MV-4-11 (cell line): ENCODE measurements around the gene TGFB3.
A peak's percentile ranks its signal among the peaks of the same experiment; 100 is the strongest.

Experiments
- DNase-seq: peaks from one replicate; lab custom pipeline; 2025; lab: John Stamatoyannopoulos, UW

The TGFB3 gene

DNA sequence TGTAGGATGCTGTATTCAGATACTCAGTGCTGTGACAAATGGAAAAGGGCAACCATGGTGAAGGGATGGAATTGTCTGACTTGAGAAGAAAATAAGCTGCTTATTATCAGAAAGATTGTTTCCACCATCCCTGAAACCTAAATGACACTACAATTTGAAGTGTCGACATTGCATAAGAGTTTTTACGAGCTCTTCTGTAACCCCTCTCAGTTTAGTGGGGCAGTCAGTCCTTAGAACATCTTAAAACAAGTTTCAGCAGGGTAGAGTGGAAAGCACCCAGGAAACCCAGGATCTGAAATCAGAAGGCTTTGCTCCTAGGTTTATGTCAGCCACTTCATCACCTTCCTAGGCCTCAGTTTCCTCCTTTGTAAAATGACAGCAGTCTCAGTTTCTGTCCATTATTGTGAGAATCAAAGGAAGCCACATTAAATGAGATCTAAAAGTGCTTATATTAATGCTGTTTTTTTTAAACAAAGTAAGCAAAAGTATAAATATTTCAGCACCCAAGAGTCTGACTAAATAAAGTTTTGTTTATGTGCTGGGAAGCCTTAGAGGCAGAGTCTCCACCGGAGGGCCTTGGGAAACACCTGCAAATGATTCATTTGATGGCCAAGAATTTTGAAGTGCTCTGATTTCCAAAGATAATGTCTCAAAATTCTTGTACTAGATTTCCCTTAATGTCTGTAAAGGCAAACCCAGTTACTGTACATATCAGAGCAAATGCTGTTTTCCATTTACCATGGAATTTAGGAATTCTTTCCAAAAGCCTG, 5.6 kb upstream of the TGFB3 start:
- DNase-seq, result no peak

- DNase-seq, result no peak
Observed at GRCh38 chr14:75986439-75986765, 4.6 kb upstream of the TGFB3 start.

DNA sequence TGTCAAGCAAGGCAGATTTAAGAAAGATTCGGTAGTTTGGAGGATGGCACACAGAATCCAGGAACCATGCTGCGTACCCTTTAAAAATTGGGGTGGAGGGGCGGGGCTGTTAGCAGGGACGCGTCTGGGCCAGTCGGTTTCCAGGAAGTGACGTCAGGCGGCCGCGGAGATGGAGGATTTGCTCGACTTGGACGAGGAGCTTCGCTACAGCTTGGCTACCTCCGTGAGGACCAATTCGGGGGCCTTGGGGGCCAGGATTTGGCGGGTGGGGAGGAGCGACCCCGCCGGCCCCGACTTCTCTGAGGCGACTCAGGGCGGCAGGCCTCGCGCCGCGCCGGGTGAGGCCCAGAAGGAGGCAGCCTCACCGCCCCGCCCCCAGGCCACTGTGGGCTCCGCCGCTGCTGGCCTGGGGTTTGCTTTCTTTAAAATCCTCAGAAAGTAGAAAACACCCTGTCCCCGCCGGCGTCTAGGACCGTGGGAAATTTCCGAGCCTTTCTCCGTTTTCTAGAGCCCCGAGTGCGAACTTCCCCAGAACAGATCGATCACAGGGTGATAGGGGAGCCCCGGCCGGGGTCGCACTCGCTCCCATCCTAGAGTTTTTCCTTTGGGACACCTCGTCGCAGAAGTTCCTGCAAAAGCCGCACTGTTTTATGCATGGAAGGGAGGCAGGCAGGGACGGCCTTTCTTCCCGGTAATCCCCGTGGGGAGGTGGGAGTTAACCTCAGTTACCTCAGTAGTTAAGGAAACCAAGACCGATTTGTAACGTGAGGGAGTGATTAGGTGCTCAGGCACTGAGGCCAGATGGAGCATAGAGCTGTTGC, 4.0 kb upstream of the TGFB3 start, which contains the start of gene IFT43:
TSS of gene IFT43 (plus strand) at position 146 of the 821 bp plus-strand sequence. CDS start at position 170, 24 bp downstream.
- peak; percentile 63 for DNase-seq

DNA sequence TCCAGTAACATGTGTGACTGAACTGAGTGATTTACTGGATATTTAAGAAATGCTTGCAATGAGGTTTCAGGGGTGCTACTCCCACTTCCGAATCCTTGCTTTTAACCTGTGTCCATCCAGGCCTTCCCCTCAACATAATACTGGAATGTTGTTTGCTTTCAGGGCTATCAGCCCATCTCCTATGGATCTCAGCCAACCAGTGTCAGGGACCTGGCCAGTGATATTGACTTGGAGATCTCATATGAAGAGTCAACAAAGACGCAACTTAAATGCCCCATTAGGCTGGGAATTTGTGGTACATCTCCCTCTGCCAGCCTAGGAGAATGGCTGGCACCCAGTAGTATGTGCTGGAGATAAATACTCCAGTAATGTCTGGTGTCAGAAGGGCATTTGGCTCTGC, 2.9 kb upstream of the TGFB3 start:
- no peak for DNase-seq

GRCh38 chr14:75983019-75983358, 1.2 kb upstream of the TGFB3 start:
- DNase-seq, result no peak

GRCh38 chr14:75982266-75983018, 647 bp upstream of the TGFB3 start:
- DNase-seq, result peak; percentile 49

DNA sequence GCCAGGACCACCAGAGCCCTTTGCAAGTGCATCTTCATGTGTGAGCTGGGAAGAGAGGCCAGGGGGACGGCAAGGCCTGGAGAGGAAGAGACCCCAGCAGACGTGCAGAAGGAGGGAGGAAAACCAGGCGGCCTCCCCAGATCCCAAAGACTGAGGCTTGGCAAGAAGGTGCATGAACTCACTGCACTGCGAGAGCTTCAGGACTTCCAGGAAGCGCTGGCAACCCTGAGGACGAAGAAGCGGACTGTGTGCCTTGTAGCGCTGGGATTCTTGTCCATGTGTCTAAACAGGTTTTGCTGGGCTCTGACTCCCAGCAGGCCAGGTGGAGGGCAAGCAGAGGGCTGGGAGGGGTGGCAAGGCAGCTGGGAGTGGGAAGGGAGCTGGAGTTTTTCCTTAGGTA, 939 bp downstream of the TGFB3 start:
- DNase-seq, result no peak

DNA sequence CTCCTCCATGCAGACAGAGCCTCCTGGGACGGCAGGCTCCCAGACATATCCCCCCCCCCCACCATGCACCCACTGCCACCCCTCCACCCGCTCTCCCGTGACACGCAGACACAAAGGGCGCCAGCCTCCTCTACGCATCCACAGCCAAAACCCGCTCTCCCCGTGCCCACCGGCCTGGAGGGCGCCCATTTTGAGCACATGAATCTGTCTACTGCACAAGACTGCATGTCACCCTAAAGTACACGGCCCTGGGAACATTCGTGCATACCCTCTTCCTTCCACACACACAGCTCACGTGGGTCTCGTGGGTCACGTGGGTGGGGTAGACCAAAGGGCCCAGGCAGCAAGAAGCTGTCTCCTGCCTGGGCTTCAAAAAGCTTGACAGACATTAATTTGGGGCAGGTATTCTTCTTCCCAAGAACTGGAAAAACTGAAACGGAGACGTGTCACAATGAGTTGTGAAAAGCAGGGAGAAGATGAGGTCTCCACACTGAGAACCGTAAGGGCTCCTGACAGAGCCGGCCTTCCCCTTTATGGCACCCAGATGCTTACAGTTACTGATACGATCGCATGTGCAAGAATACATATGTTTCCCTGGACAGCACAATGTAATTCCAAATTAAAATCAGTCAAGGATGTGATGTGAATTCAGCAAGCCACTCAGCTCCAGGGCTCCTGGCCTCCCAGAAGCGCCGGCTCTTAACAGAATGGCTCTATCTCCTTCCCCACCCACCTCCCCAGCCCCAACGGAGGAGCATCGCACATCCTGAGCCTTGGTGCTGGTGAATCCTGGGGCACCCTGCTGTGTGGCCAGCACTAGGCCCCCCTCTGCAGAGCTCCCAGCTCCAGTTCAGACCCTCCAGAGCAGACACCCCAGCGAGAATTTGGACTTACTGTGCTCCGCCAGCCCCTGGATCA, 1.9 kb downstream of the TGFB3 start:
- DNase-seq, result no peak

DNA sequence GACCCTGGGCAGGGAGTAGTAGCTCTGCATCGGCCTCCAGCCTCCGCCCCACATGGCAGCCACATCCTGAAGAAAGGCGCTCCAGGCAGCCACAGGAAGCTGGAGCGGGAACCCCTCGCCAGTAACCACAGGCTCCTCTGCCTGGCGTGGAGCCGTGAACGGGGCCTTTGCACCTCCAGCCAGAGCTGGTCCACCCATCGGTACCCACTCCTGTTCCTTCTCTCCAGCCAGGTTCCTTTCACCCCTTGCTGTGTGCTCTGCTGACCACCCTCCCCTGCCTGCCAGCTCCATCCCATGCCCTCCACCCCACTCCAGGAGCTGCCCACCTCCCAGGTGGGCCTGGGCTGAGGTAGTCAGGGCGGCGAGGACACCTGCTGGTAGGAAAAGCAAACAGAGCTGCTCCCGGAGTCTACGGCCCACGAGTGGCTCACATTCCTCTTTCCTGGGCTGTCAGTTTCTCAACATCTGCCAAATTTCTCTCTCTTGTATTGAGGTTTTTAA, 2.7 kb downstream of the TGFB3 start:
- no peak for DNase-seq

DNA sequence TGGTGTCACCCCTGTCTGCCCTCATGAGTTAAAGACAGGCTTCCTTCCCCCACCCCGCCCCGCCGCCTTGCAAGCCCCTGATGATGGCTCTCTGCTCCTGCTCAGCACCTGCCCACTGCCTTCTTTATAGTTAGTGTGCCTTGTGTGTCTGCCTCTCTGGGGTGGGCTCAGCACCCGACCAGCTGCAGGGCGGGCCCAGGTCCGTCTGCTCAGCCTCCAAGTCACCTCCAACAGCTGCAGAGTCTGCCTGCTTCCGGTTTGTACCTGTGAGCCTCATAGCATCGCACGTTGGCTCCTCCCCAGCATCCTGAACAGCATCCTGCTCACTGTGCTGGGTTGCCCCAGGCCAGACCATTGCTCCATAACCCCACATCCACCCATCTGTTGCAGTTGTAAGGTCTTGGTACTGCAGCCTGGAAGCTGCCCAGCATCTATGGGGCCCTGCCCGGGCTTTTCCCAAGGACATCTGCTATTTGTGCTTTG, 3.5 kb downstream of the TGFB3 start:
- no peak for DNase-seq

DNA sequence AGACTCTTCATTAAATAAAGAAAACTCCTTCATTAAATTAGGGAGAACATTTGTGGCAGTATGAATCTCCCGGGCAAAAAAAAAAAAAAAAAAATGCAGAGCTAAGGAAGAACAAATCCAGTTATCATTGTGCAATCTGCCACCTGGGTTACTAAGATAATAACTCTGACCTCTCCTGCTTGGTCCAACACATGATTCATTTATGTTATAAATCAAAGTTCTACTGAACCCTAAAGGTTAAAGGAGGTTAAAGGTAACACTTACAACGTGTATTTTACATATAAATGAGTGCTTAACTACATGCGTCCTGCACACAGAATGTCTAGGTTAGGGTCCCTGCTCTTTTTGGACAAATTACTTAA, 4.2 kb downstream of the TGFB3 start:
- DNase-seq, result no peak

DNA sequence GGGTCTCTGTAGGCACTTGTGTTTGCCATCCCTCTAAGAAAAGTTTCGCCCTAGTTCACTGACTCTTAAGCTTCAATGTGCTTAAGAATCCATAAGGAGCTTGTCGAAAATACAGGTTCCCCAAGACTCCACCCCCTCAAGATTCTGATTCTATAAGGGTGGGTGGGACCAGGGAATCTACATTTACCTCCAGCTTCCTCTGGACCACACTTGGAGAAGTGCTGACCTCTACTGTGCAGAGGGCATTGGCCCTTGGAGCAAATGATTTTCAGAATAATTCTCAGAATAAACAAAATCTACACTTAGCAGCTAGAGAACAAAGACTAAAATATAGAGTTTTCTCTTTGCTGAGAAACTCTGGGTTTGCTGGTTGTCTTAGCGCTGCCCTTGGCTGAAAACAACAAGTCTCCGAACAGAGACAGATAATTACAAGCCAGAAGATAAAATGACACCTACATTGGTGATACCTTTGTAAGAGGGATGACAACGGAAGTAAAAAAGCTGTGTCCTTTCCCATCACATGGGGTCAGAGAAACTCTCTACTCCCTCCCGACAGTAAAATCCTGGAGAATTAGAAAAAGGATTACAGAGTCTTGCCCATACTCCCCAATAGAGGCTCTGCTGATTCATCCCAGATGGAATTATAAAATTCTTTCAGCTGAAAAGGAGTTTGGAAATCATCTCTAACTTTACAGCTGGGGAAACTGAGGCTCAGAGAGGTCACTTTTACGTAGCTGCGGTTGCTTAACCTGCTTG, 4.8 kb downstream of the TGFB3 start:
- DNase-seq, result no peak

GRCh38 chr14:75972801-75973421, 8.9 kb downstream of the TGFB3 start:
- no peak for DNase-seq

DNA sequence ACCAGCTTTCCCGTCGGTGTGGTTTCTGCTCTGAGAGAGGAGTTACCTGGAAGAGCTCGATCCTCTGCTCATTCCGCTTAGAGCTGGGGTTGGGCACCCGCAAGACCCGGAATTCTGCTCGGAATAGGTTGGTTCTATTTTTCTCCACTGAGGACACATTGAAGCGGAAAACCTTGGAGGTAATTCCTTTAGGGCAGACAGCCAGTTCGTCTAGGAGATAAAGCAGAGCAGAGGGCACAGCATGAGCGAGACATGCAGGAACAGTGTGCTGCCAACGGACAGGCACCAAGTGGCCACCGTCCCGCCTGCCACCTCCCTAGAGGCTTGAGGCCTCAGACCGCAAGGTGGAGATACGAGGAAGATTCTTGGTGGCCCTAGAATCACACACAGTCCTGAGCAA, 10.3 kb downstream of the TGFB3 start:
- DNase-seq, result no peak

DNA sequence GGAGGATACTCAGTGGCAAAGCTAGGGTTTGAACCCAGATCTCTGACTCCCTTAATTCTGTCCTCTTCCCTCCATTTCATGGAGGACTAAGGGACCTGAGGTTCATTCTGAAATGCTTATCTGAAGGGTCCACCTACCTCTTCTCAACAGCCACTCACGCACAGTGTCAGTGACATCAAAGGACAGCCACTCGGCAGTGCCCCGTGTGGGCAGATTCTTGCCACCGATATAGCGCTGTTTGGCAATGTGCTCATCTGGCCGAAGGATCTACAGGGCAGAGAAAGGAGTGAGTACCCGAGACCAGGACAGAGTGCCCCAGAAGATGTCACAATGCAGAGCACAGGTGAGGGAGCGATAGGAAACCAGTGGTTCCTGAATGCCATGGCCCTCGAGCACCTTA, 10.8 kb downstream of the TGFB3 start:
- no peak for DNase-seq

DNA sequence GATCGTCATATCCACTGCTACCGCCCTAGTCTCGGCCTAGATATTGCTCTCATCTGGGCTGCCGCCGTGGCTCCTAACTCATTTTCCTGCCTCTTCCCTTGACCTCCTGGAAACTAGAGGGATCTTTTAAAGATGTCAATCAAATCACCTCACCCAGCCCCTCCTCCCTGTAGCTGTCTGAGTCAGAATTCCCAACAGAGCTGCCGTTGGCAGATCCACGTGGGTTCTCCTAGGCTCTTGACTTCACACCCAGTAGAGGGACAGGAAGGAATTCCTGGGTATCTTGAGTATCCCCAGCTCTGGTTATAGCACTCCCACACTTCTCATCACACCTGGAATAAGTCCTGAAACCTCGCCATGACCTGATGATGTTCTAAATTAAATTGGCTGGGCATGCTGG, 11.9 kb downstream of the TGFB3 start:
- DNase-seq, result no peak

GRCh38 chr14:75969126-75969525, 12.7 kb downstream of the TGFB3 start:
- DNase-seq, result no peak

- DNase-seq, result no peak
Observed at GRCh38 chr14:75968456-75968855, 13.3 kb downstream of the TGFB3 start.

DNA sequence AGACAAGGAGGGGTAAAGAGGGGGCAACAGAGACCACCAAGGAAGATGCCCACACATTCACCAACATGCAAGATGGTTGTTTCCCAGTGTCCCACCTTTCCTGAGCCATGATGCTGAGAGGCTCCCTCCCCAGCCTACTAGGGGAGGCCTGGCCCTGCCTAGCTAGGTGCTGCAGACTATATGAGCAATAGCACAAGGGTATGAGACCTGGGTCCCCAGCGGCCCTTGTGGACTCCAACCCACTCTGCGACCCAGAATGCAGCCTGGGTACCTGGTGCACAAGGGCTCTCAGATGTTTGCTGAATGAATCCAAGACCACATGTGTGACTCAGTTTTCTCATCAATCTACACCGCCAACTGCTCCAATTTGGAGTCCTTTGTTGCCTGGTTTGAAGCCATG, 13.9 kb downstream of the TGFB3 start:
- no peak for DNase-seq

GRCh38 chr14:75961662-75962061, 20.1 kb downstream of the TGFB3 start:
- DNase-seq, result no peak
